Measurements from ENCODE around the gene MAP4K3.

- TF ChIP-seq FOXA1 (IDR thresholded peaks at IDR 0.05), result no peak
- no peak for TF ChIP-seq CTBP1 (IDR thresholded peaks at IDR 0.05; ENCODE audit: borderline replicate concordance)
- no peak for TF ChIP-seq SP1 (IDR thresholded peaks at IDR 0.05)
- TF ChIP-seq ZNF384 (IDR thresholded peaks at IDR 0.05), result no peak
- TF ChIP-seq TARDBP (IDR thresholded peaks at IDR 0.05), result no peak
- no peak for TF ChIP-seq FOXK2 (IDR thresholded peaks at IDR 0.05)
- TF ChIP-seq ARNT (IDR thresholded peaks at IDR 0.05), result no peak
- TF ChIP-seq BHLHE40 (IDR thresholded peaks at IDR 0.05; ENCODE audit: borderline replicate concordance), result no peak
- TF ChIP-seq HDGF (IDR thresholded peaks at IDR 0.05; ENCODE audit: borderline replicate concordance), result no peak
- TF ChIP-seq FOXM1 (IDR thresholded peaks at IDR 0.05; ENCODE audit: borderline replicate concordance), result no peak
- TF ChIP-seq ELF4 (IDR thresholded peaks at IDR 0.05), result no peak
- TF ChIP-seq SUZ12 (IDR thresholded peaks at IDR 0.05), result no peak
- TF ChIP-seq NFRKB (IDR thresholded peaks at IDR 0.05), result no peak
- TF ChIP-seq LEF1 (IDR thresholded peaks at IDR 0.05; ENCODE audit: borderline replicate concordance), result peak; percentile 76; the same call in 1 of the 2 replicates
Observed at GRCh38 chr2:39436592-39437521, at the start of gene MAP4K3.
